ENCODE results near the gene TEP1.
A peak's percentile ranks its signal among the peaks of the same experiment; 100 is the strongest.

The TEP1 gene

GRCh38 chr14:20441461-20441860 is 28.2 kb upstream of the TEP1 start:
- no peaks in the 10 kb centered on the region for H3K27me3 ChIP-seq
- TF ChIP-seq, protein P1, sequence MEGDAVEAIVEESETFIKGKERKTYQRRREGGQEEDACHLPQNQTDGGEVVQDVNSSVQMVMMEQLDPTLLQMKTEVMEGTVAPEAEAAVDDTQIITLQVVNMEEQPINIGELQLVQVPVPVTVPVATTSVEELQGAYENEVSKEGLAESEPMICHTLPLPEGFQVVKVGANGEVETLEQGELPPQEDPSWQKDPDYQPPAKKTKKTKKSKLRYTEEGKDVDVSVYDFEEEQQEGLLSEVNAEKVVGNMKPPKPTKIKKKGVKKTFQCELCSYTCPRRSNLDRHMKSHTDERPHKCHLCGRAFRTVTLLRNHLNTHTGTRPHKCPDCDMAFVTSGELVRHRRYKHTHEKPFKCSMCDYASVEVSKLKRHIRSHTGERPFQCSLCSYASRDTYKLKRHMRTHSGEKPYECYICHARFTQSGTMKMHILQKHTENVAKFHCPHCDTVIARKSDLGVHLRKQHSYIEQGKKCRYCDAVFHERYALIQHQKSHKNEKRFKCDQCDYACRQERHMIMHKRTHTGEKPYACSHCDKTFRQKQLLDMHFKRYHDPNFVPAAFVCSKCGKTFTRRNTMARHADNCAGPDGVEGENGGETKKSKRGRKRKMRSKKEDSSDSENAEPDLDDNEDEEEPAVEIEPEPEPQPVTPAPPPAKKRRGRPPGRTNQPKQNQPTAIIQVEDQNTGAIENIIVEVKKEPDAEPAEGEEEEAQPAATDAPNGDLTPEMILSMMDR (IDR thresholded peaks at IDR 0.05), result no peak
- no peak overlapping the region for H3K4me3 ChIP-seq (ENCODE audit: low read depth in 1 of 2, low read length in 1 of 2)
- H3K36me3 ChIP-seq, result peaks cover 12% of the 10 kb centered on the region
- H3K27ac ChIP-seq, result peak overlapping the region; percentile 19
- no peaks in the 10 kb centered on the region for H3K9me3 ChIP-seq
- H3K4me1 ChIP-seq (ENCODE audit: control insufficient read depth in 1 of 2, insufficient read depth in 1 of 2, low read depth in 1 of 2, low read length in 1 of 2), result peaks cover 13 to 17% of the 10 kb centered on the region in 2 experiments

DNA sequence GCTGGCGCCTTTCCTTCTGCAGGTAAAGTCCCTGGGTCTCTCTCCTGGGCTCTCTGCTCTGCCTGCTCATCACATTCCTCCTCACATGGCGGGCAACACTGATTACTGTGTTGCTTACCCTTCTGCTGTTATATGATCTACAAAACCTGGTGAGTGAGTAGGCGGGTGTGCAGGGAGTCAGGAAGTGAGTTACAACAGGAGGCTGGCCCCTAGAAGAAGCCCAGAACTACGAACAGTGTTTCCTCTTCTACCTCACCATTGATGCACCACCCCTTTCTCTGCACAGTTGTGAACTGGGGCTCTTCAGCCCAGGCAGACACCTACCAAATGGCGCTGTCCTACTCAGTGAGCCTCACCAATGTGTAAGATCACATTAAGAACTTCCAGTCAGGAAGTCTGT is 27.6 kb upstream of the TEP1 start:
- Histone ChIP-seq H3K4me3 (ENCODE audit: low read depth in 1 of 2, low read length in 1 of 2) (no peak overlapping the region), H3K4me1 (ENCODE audit: control insufficient read depth in 1 of 2, insufficient read depth in 1 of 2, low read depth in 1 of 2, low read length in 1 of 2) (peaks cover 13 to 17% of the 10 kb centered on the region in 2 experiments), H3K27me3 (no peaks in the 10 kb centered on the region), H3K9me3 (no peaks in the 10 kb centered on the region), H3K27ac (peak overlapping the region; percentile 6), H3K36me3 (peaks cover 6% of the 10 kb centered on the region)
- TF ChIP-seq, protein P1 (IDR thresholded peaks at IDR 0.05), result no peak

DNA sequence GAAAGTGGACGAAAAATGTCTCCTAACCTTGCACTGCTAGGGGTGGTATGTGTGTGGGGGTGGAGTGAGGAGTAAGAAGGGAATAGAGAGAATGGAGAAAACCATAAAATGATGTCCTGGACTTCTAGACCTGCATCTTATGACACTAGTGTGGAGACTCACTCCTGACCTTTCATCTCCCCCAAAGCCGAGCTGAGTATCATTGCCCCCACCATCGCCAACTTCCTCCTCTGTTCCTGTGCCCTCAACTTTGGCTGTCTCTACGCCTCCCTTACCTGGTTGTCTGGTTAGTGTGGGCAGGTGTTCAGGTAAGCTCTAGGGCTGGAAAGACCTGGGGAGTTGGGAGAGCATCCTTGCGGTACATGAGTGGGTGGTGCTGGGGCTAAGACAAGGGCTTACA is 27.2 kb upstream of the TEP1 start:
- peaks cover 2% of the 10 kb centered on the region for H3K36me3 ChIP-seq
- no peaks in the 10 kb centered on the region for H3K27me3 ChIP-seq
- TF ChIP-seq, protein P1 (IDR thresholded peaks at IDR 0.05), result no peak
- peak overlapping the region; percentile 6 for H3K27ac ChIP-seq
- no peaks in the 10 kb centered on the region for H3K9me3 ChIP-seq
- peaks cover 13 to 17% of the 10 kb centered on the region in 2 experiments for H3K4me1 ChIP-seq (ENCODE audit: control insufficient read depth in 1 of 2, insufficient read depth in 1 of 2, low read depth in 1 of 2, low read length in 1 of 2)
- H3K4me3 ChIP-seq (ENCODE audit: low read depth in 1 of 2, low read length in 1 of 2), result no peak overlapping the region

GRCh38 chr14:20438664-20439063 is 25.4 kb upstream of the TEP1 start:
- Histone ChIP-seq H3K27ac (no peak overlapping the region), H3K27me3 (no peaks in the 10 kb centered on the region), H3K4me1 (ENCODE audit: control insufficient read depth in 1 of 2, insufficient read depth in 1 of 2, low read depth in 1 of 2, low read length in 1 of 2) (peaks cover 13 to 17% of the 10 kb centered on the region in 2 experiments), H3K4me3 (ENCODE audit: low read depth in 1 of 2, low read length in 1 of 2) (no peak overlapping the region), H3K9me3 (no peaks in the 10 kb centered on the region), H3K36me3 (no peaks in the 10 kb centered on the region)
- TF ChIP-seq, protein P1 (IDR thresholded peaks at IDR 0.05), result no peak

GRCh38 chr14:20436363-20436755 is 23.1 kb upstream of the TEP1 start:
- Histone ChIP-seq H3K27ac (no peak overlapping the region), H3K27me3 (no peaks in the 10 kb centered on the region), H3K4me3 (ENCODE audit: low read depth in 1 of 2, low read length in 1 of 2) (no peak overlapping the region), H3K36me3 (no peaks in the 10 kb centered on the region), H3K9me3 (no peaks in the 10 kb centered on the region), H3K4me1 (ENCODE audit: control insufficient read depth in 1 of 2, insufficient read depth in 1 of 2, low read depth in 1 of 2, low read length in 1 of 2) (peaks cover 9 to 10% of the 10 kb centered on the region in 2 experiments)
- TF ChIP-seq, protein P1 (IDR thresholded peaks at IDR 0.05), result no peak

Data from neutrophil (primary cell).